K562 (cell line): ENCODE measurements around the gene EMILIN3. TPM values are rescaled to one million over a fixed set of nuclear protein-coding genes. Genes with fewer than 3 reads are reported as not detected.

Experiments used
- ATAC-seq: fragments of 200-7000 bp; cut with Tn5 transposase; 3 replicates; pipeline ENCODE4 v1.9.1; 2020; ENCODE audit warnings: moderate library complexity
- BruUV-seq: library from RNA; stranded (reverse); fragments of 400-500 nt; replicated peaks from 2 replicates; lab custom pipeline; 2021; lab: Mats Ljungman, UMichigan
- CTCF ChIA-PET: fragments of 300-600 bp; formaldehyde crosslinking; extraction: SDS; loops from one replicate; lab custom pipeline; 2021; ENCODE audit warnings: low intra/inter-chr PET ratio; lab: Yijun Ruan, JAX
- POLR2A ChIA-PET: fragments of 300-600, 350-650 bp; sonication (Branson Sonifier 250); formaldehyde crosslinking; extraction: SDS; loops from one replicate; lab custom pipeline; 2021; ENCODE audit warnings: antibody characterized with exemption, inconsistent platforms; lab: Yijun Ruan, JAX
- DNase-seq, 4 experiments: peaks; one replicate each; pipeline versions ENCODE4 v3.0.0 to v3.0.0-alpha.2; 2011 to 2018; ENCODE audit warnings: low spot score in 3 of 4, mixed read lengths in 3 of 4; ENCODE audit errors: extremely low read depth in 1 of 4
- FAIRE-seq: peaks from 2 replicates; lab custom pipeline; 2011; peaks lifted over from hg19 to GRCh38; lab: Jason Lieb, UNC
- H2AFZ ChIP-seq: 2 replicates; pipeline ENCODE4 v1.6.0; 2011; ENCODE audit warnings: low read depth, low read length, control low read depth, inconsistent platforms
- H3K27ac ChIP-seq: fragments of 200-600 bp; 3 replicates; pipeline ENCODE4 v1.8.0; 2011; ENCODE audit warnings: low read depth, mild to moderate bottlenecking, control low read depth, inconsistent platforms, low read length, moderate library complexity, mixed read lengths; ENCODE audit errors: extremely low read depth
- H3K27me3 ChIP-seq, 2 experiments: fragments of 300-600 bp in 1 of 2; 2 replicates in 1 of 2; 3 replicates in 1 of 2; pipeline versions ENCODE4 v1.6.0 to v1.8.0; 2011; ENCODE audit warnings: inconsistent platforms in 2 of 2, low read length in 2 of 2, mild to moderate bottlenecking in 1 of 2, mixed read lengths in 1 of 2, moderate library complexity in 1 of 2; ENCODE audit not compliant: control insufficient read depth in 2 of 2, insufficient read depth in 2 of 2
- H3K36me3 ChIP-seq: fragments of 300-600 bp; 3 replicates; pipeline ENCODE4 v1.8.0; 2011; ENCODE audit warnings: mild to moderate bottlenecking, low read length, inconsistent platforms; ENCODE audit not compliant: control insufficient read depth, insufficient read depth
- H3K4me1 ChIP-seq, 2 experiments: fragments of 200-600 bp in 1 of 2; replicated peaks in 1 of 2; 2 replicates in 1 of 2; 3 replicates in 1 of 2; pipeline versions ENCODE4 v1.5.1 to v1.8.0; 2011; ENCODE audit warnings: inconsistent platforms in 2 of 2, low read length in 2 of 2, mild to moderate bottlenecking in 1 of 2, mixed read lengths in 1 of 2, moderate library complexity in 1 of 2; ENCODE audit not compliant: control insufficient read depth in 2 of 2, insufficient read depth in 2 of 2
- H3K4me2 ChIP-seq: 2 replicates; pipeline ENCODE4 v1.6.1; 2011; ENCODE audit warnings: low read length, control low read depth, inconsistent platforms, mixed read lengths; ENCODE audit not compliant: insufficient read depth
- H3K4me3 ChIP-seq: fragments of 200-600 bp; sonication (generic), shearing (Covaris generic); 2 replicates; pipeline ENCODE4 v1.5.1; 2016; ENCODE audit warnings: control low read depth, inconsistent platforms
- H3K79me2 ChIP-seq: fragments of 200-600 bp; 3 replicates; pipeline ENCODE4 v1.8.0; 2011; ENCODE audit warnings: low read length, inconsistent platforms; ENCODE audit not compliant: control insufficient read depth, insufficient read depth
- H3K9ac ChIP-seq, 2 experiments: 2 replicates each; pipeline versions ENCODE4 v1.6.0 to v1.6.1; 2011; ENCODE audit warnings: low read depth in 2 of 2, low read length in 2 of 2, control low read depth in 1 of 2, inconsistent platforms in 1 of 2, mild to moderate bottlenecking in 1 of 2, mixed read lengths in 1 of 2; ENCODE audit not compliant: insufficient read depth in 1 of 2
- H3K9me1 ChIP-seq: one replicate; pipeline ENCODE4 v1.6.0; 2011; ENCODE audit warnings: inconsistent platforms, mild to moderate bottlenecking, low read length, moderate library complexity; ENCODE audit not compliant: control insufficient read depth, insufficient read depth
- H3K9me3 ChIP-seq: replicated peaks from 2 replicates; pipeline ENCODE4 v1.5.1; 2011; ENCODE audit warnings: low read depth, low read length, inconsistent platforms; ENCODE audit not compliant: control insufficient read depth, insufficient read depth
- H4K20me1 ChIP-seq: replicated peaks from 2 replicates; pipeline ENCODE4 v1.6.1; 2011; ENCODE audit warnings: low read length, inconsistent platforms, mixed read lengths; ENCODE audit not compliant: control insufficient read depth, insufficient read depth
- MXI1 ChIP-seq: IDR thresholded peaks from 2 replicates; pipeline ENCODE4 v1.6.1; 2011; ENCODE audit warnings: low read depth, mild to moderate bottlenecking, improper control_type of control experiment, low read length
- NR3C1 ChIP-seq: sonication (generic); formaldehyde crosslinking; IDR thresholded peaks from 2 replicates; pipeline ENCODE4 v1.8.1; 2022; ENCODE audit warnings: missing genetic modification reagents
- PHB ChIP-seq: fragments of 250-450 bp; sonication (Bioruptor Pico); IDR thresholded peaks from 2 replicates; pipeline ENCODE4 v1.5.0; 2021
- THRAP3 ChIP-seq: fragments of 450-650 bp; IDR thresholded peaks from 2 replicates; pipeline ENCODE4 v1.6.1; 2016; ENCODE audit warnings: mild to moderate bottlenecking, inconsistent platforms, borderline replicate concordance
- ZBTB43 ChIP-seq: sonication (generic); formaldehyde crosslinking; IDR thresholded peaks from 2 replicates; pipeline ENCODE4 v1.8.0; 2023; ENCODE audit warnings: mild to moderate bottlenecking, missing genetic modification reagents
- WGBS: fragments of 100-300 bp; shearing (Covaris generic); methylation state at CpG from one replicate; pipeline ENCODE4 v1.1.6; 2016; ENCODE audit warnings: low coverage, mixed read lengths; ENCODE audit not compliant: insufficient coverage; ENCODE audit errors: missing lambda C conversion rate; 5-methylcytosine and 5-hydroxymethylcytosine counted together
- in situ Hi-C: fragments of 300-500 bp; cut with MboI; formaldehyde crosslinking; loops from 4 replicates; pipeline ENCODE4 v1.15.0; 2018; ENCODE audit warnings: inconsistent platforms, mixed read lengths
- intact Hi-C: fragments of 100-400 bp; cut with micrococcal nuclease; formaldehyde crosslinking; loops from 2 replicates; pipeline ENCODE4 v1.14.2; 2022
- polyA plus RNA-seq, 8 experiments: library from polyadenylated mRNA; depleted of rRNA in 4 of 8; stranded (reverse) in 5 of 8; unstranded in 3 of 8; fragments of >200 nt; fragmentation: Nextera tagmentation in 2 of 8; fragmentation: Illumina TruSeq in 1 of 8; extraction: Ambion mirVana in 2 of 8; extraction: Trizol in 1 of 8; gene quantifications; 2 replicates each; pipeline versions ENCODE4 v1.2.1 to v1.2.3, GENCODE V29; 2011 to 2014; ENCODE audit warnings: inconsistent platforms in 1 of 8, missing spikeins in 1 of 8
- total RNA-seq, 7 experiments: library from RNA; depleted of rRNA in 6 of 7; stranded (reverse); fragments of >200 nt in 6 of 7; fragmentation: Illumina TruSeq in 2 of 7; extraction: Trizol in 2 of 7; gene quantifications; 2 replicates each; pipeline versions ENCODE4 v1.2.1 to v1.2.3, GENCODE V29; 2011 to 2021; ENCODE audit warnings: low replicate concordance in 1 of 7
- TF ChIP-seq, protein P1 (sequence below): fragments of 250-450 bp; sonication (Bioruptor Pico); IDR thresholded peaks from 2 replicates; pipeline ENCODE4 v1.4.0; 2020; ENCODE audit warnings: borderline replicate concordance
- TF ChIP-seq, protein P2 (sequence below): fragments of 250-450 bp; sonication (Bioruptor Pico); IDR thresholded peaks from 2 replicates; pipeline ENCODE4 v1.8.0; 2021; ENCODE audit warnings: mild to moderate bottlenecking, moderate library complexity
- TF ChIP-seq, protein P3 (sequence below): fragments of 450-650 bp; IDR thresholded peaks from 2 replicates; pipeline ENCODE4 v1.6.1; 2017; ENCODE audit warnings: antibody characterized with exemption, mild to moderate bottlenecking

Gene EMILIN3
- total and polyA plus RNA-seq, 9 of the 15 experiments (the other 6 are each of a cell fraction or from before 2014, with no cell fraction given): 0.01 to 0.07 TPM; not detected in 7

DNA sequence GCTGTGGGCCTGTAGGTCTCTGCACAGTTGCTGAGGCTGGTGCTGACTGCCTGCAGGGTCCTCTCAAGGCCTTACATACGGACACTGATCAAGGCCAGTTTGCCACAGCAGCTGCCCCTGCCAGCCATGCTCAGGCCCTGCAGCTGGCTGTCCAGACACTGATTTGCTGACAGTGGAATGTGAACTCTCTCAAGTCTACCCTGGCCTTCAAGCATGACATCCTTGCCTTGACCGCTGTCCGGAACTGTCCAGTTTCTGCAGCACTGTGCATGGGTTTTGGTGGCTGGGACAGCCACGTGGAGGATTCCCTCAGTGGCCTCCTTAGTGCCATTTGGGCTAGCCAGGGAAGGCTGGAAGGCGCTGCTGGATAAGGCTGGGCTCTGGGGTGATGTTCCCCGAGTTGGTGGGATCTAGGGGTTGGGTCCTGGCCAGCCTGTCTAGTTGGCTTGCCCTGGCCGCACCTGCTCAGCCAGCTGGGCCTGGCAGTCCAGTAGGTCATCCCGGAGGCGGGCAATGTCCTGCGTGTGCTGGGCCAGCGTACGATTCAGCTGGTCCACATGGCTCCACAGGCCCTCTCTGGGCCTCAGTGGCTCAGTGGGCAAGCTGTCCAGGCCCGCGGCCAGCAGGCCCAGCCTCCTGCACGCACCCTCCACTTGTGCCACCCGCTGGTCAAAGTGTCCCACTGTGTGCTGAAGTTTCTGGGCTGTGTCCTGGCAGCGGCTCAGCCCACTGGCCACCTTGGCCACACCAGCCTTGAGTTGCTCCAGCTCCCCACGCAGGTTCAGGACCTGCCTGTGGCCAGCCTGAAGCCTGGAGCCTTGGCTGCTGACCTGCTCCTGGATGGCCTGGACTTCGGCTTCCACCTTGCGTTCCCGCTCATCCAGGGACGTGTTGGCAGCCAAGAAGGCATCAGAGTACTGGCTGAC lies 5.5 kb downstream of the EMILIN3 start (continued):
- no peak for TF ChIP-seq THRAP3
- no peak for TF ChIP-seq PHB

GRCh38 chr20:41359541-41360011 lies 7.0 kb downstream of the EMILIN3 start:
- ATAC-seq (no peak), FAIRE-seq (no peak), DNase-seq (no peak)
- peaks cover 16% of the 10 kb centered on the region for H4K20me1 ChIP-seq
- H3K4me1 ChIP-seq: peaks cover 0 to 22% of the 10 kb centered on the region in 2 experiments; a peak in 1 of 5 replicates
- no peak overlapping the region for H2AFZ ChIP-seq
- POLR2A ChIA-PET: no interaction called here
- H3K9me1 ChIP-seq: no peaks in the 10 kb centered on the region
- H3K27ac ChIP-seq: no peak overlapping the region
- WGBS: 66% methylated on average over 8 of the region's 9 CpGs
- H3K27me3 ChIP-seq: peaks cover 15 to 32% of the 10 kb centered on the region in 2 experiments; a peak in 4 of 5 replicates
- no peak overlapping the region for H3K4me2 ChIP-seq
- intact Hi-C loops (no loop called here), in situ Hi-C loops (no loop called here)
- H3K9ac ChIP-seq: no peak overlapping the region
- H3K36me3 ChIP-seq: no peaks in the 10 kb centered on the region; the same call in 2 of the 3 replicates
- H3K9me3 ChIP-seq: no peaks in the 10 kb centered on the region
- no peak overlapping the region for H3K4me3 ChIP-seq
- CTCF ChIA-PET: no interaction called here
- BruUV-seq: no TSS peak
- no peaks in the 10 kb centered on the region for H3K79me2 ChIP-seq
- TF ChIP-seq, protein P1, sequence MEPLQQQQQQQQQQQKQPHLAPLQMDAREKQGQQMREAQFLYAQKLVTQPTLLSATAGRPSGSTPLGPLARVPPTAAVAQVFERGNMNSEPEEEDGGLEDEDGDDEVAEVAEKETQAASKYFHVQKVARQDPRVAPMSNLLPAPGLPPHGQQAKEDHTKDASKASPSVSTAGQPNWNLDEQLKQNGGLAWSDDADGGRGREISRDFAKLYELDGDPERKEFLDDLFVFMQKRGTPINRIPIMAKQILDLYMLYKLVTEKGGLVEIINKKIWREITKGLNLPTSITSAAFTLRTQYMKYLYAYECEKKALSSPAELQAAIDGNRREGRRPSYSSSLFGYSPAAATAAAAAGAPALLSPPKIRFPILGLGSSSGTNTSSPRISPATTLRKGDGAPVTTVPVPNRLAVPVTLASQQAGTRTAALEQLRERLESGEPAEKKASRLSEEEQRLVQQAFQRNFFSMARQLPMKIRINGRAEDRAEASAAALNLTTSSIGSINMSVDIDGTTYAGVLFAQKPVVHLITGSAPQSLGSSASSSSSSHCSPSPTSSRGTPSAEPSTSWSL: no peak
- TF ChIP-seq MXI1: no peak
- TF ChIP-seq, protein P2, sequence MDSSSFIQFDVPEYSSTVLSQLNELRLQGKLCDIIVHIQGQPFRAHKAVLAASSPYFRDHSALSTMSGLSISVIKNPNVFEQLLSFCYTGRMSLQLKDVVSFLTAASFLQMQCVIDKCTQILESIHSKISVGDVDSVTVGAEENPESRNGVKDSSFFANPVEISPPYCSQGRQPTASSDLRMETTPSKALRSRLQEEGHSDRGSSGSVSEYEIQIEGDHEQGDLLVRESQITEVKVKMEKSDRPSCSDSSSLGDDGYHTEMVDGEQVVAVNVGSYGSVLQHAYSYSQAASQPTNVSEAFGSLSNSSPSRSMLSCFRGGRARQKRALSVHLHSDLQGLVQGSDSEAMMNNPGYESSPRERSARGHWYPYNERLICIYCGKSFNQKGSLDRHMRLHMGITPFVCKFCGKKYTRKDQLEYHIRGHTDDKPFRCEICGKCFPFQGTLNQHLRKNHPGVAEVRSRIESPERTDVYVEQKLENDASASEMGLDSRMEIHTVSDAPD (CRISPR knock-in tag): no peak
- no peak for TF ChIP-seq ZBTB43 (CRISPR knock-in tag)
- TF ChIP-seq NR3C1 (CRISPR knock-in tag): no peak
- TF ChIP-seq, protein P3, sequence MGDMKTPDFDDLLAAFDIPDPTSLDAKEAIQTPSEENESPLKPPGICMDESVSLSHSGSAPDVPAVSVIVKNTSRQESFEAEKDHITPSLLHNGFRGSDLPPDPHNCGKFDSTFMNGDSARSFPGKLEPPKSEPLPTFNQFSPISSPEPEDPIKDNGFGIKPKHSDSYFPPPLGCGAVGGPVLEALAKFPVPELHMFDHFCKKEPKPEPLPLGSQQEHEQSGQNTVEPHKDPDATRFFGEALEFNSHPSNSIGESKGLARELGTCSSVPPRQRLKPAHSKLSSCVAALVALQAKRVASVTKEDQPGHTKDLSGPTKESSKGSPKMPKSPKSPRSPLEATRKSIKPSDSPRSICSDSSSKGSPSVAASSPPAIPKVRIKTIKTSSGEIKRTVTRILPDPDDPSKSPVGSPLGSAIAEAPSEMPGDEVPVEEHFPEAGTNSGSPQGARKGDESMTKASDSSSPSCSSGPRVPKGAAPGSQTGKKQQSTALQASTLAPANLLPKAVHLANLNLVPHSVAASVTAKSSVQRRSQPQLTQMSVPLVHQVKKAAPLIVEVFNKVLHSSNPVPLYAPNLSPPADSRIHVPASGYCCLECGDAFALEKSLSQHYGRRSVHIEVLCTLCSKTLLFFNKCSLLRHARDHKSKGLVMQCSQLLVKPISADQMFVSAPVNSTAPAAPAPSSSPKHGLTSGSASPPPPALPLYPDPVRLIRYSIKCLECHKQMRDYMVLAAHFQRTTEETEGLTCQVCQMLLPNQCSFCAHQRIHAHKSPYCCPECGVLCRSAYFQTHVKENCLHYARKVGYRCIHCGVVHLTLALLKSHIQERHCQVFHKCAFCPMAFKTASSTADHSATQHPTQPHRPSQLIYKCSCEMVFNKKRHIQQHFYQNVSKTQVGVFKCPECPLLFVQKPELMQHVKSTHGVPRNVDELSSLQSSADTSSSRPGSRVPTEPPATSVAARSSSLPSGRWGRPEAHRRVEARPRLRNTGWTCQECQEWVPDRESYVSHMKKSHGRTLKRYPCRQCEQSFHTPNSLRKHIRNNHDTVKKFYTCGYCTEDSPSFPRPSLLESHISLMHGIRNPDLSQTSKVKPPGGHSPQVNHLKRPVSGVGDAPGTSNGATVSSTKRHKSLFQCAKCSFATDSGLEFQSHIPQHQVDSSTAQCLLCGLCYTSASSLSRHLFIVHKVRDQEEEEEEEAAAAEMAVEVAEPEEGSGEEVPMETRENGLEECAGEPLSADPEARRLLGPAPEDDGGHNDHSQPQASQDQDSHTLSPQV: no peak
